ENCODE data around the gene NMNAT2. TPM values are rescaled to one million over a fixed set of nuclear protein-coding genes. Genes with fewer than 3 reads are reported as not detected.
"Not testable (repeated sequence)": the region's sequence is repeated elsewhere in the genome, so short reads cannot be mapped to it uniquely, and the experiment has no call there.

NMNAT2 gene
- total RNA-seq, 1 donor from 2014 or later: 34.2 TPM

DNA sequence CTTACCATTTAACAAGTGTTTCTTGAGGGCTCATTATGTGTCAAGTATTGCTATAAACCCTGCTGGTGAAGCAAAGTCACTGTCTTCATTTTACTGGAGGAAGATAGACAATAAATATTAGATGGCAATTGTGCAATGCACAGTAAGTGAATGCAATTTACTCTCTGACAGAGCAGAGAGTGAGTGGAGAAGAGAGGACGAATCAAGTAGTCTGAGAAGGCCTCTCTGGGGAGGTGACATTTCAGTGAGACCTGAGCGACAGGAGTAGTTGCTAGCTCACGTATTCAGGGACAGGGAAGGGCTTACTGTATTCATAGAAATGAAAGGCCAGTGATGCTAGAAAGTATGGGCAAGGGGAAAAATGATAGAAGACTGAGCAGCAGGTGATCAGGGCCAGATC, 1.2 kb upstream of the NMNAT2 start:
- no peak for DNase-seq (ENCODE audit: low spot score in 2 of 2)
- FAIRE-seq: no peak

DNA sequence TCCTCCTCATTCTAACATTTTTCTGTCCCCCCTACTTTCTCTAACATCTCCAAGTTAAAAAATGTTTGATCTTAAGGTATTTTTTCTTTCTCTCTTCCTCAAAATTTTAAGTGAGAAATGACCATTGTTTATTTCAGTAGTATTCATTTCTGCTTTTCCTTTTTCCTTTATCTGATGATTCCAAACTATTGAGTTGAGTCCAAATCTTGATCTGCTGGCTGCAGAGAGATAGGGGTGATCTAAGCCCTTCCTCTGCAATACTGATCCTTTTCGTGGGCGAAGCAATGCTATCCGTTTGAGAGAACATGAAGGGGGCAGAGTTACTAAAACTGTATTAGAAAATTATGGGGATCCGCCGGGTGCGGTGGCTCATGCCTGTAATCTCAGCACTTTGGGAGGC, 516 bp upstream of the NMNAT2 start:
- no peak for DNase-seq (ENCODE audit: low spot score in 2 of 2)
- no peak for FAIRE-seq

DNA sequence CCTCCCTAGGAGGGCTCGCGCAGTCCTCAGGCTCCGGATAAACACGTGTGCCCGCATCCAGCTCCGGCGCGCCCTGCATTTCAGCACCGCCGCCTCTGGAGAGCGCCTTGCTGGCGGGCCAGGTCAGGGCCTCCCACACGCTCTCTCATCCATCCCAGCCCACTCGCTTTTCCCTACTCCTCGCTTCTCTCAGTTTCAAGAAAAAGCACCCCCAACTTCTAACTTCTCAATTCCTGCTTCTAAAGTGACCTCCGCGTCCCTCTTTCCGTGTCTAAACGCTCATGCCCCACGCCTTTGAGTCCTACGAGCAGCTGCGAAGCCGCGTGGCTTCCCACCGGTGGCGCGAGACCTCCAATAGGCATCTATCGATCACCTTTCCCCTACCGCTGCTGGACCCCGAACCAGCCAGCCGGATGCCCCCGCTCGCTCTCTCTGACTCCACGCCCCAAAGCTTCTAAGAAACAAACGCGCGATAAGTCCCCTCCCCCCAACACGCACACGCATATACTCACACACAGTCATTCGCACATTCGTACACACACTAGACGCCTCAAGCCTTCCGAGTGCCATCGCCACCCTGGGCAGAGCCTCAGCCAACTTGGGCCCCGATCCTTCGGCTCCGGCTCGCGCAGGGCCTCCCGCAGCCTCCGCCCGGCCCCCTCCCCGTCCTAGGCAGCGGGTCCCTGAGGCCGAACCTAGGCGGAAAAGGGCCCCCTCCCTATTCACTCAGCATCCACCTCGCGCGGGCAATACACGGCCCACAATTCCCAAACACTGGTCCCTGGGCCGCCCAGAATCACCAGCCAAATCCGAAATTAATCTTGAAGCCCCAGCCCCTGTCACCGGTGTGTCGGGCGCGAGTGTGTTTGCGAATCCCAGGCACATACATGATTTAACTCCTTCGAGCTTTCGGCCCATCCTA, 1.1 kb downstream of the NMNAT2 start:
- DNase-seq (ENCODE audit: low spot score in 2 of 2) (peak; percentile 23 to 55), FAIRE-seq (no peak)

DNA sequence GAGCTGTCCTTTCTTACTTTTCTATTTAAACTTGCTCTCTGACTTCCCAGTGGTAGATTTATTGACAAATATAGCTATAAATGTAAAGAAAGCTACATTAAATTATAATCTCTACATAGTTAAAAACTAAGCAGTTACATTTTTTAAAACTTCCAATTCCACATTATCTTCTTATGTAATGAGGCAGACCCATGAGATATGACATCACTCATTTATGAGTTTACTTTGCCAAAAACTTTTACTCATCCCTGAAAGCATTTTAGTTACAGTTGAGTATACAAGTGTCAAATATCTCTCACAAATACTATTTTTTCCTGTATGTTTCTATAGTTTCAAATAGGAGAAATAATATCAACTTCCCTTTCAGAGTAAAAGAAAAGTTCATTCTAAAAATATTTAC, 3.8 kb downstream of the NMNAT2 start:
- DNase-seq (ENCODE audit: low spot score in 2 of 2) (no peak), FAIRE-seq (no peak)

DNA sequence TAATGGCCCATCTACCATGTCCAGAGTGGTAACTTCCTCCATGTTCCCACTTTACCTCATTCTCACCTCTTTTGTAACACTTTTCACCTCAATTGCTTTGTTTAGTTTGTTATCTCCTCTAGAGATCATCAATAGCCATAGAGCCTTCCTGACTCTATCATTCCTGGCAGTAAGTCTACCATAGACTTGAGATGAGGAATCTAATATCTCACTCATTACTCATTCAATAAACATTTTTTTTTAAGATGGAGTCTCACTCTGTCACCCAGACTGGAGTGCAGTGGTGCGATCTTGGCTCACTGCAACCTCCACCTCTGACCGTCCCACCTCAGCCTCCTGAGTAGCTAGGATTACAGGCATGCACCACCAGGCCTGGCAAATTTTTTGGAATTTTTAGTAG, 7.1 kb downstream of the NMNAT2 start:
- no peak for DNase-seq (ENCODE audit: low spot score in 2 of 2)
- FAIRE-seq: no peak

DNA sequence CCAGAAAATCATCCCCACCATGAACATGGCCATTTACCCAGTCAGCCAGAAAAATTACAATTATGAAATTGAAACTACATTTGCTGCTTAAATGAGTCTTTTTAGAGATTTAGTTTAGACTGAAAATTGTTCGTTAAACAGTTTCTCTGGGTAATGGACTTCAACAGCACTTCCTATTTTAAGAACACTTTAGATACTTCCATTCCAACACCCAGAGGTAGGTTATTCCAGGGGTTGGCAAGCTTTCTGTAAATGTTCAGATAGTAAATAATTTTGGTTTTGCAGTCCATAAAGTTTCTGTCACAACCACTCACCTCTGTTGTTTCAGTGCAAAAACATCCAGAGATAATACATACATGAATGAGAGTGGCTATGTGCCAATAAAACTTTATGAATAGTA, 10.2 kb downstream of the NMNAT2 start:
- FAIRE-seq: no peak

DNA sequence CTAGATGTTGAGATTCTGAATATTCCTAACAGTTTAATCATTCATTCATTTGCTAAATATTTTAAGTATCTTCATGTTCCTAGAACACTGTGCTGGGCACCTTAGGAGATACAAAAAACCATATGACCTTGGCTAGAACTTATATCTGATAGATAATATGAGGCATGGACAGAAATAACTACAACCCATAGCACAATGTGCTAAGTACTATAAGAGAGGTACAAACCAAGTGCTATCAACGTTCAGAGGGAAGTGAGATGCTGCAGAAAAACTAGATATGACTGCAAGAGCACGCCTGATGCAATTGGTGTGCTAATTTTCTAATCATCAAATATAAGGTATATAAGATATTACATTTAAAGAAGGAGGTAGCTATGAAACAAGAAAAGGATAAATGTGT, 10.7 kb downstream of the NMNAT2 start:
- no peak for FAIRE-seq
- DNase-seq (ENCODE audit: low spot score in 2 of 2): no peak

More for the DNA sequence above, 10.2 kb downstream of the NMNAT2 start:
- no peak for DNase-seq (ENCODE audit: low spot score in 2 of 2)

DNA sequence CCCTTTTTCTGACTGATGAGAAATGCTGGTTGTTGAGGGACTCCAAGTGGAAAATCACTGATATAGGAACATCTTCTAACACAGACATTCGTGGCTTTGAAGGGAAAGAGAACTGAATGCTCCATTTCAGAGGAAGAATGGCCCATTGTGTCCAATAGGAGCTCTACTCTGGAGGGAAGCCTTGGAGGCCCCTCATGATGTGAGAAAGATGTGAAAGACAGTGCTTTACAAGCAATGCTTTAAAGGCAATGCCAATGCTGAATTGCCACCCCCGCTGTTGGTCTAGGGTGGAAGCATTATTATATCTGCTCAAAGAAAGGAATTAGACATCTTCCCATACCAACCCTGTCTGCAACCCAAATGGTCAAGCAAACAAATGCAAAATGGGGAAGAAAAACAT, 13.7 kb downstream of the NMNAT2 start:
- FAIRE-seq: no peak

DNA sequence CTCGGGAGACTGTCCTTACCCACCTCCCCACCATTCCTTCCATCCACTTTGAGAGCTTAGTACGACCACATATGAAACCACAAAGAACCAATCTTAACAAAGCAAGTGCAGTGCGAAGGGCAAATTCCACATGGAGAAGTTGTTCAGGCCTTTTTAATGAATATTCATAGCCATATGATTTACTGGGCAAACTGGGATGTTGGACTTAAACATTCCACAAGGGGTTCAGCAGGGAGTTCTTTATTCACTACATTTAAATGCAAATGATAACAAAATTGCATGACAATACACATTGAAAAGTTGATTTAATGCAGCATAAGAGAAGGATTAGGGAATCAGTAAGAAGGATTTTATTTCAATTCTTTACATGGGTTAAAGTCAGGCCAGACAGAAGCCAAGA, 14.7 kb downstream of the NMNAT2 start:
- no peak for FAIRE-seq
- DNase-seq (ENCODE audit: low spot score in 2 of 2): no peak

More for the DNA sequence above, 13.7 kb downstream of the NMNAT2 start:
- no peak for DNase-seq (ENCODE audit: low spot score in 2 of 2)

DNA sequence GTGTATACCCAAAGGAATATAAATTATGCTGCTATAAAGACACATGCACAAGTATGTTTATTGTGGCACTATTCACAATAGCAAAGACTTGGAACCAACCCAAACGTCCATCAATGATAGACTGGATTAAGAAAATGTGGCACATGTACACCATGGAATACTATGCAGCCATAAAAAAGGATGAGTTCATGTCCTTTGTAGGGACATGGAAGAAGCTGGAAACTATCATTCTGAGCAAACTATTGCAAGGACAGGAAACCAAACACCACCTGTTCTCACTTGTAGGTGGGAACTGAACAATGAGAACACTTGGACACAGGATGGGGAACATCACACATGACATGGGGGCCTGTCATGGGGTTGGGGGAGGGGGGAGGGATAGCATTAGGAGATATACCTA, 16.6 kb downstream of the NMNAT2 start:
- DNase-seq (ENCODE audit: low spot score in 2 of 2); FAIRE-seq: not testable (repeated sequence)

DNA sequence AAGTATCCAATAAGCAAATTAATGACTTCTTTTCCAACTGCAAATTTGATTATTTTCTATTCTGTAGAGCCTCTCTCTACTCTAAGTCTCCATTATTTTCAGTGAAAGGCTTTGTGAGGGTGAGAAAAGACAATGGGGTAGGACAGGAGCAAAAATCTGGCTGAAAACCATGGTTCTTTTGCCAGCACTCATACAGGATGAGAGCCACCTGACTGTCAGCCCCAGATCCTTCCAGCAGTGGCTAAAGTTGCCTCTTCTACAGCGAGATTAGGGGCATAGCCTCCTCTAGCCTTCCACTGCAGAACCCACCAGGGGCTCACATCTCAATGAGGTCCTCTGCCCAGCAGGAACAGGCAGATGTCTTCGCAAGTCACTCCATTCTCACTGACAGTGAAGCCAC, 23.7 kb downstream of the NMNAT2 start:
- FAIRE-seq (no peak), DNase-seq (ENCODE audit: low spot score in 2 of 2) (no peak)

DNA sequence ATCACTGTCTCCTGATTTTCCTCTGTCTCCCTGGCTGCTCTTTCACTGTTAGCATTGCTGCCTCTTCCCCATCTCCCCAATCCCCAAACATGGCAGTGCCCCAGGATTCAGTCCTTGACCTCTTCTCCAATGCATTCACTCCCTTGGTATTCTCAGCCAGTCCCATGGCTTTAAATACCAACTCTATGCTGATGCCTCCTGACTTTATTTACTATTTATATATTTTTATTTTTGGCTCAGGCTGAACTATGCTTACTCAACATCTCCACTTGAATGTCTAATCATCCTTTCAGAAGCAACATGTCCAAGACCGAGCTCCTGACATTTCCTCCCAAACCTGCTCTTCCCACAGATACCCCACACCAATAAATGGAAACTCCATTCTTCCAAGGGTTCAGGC, 26.3 kb downstream of the NMNAT2 start:
- DNase-seq (ENCODE audit: low spot score in 2 of 2): no peak
- FAIRE-seq: no peak

DNA sequence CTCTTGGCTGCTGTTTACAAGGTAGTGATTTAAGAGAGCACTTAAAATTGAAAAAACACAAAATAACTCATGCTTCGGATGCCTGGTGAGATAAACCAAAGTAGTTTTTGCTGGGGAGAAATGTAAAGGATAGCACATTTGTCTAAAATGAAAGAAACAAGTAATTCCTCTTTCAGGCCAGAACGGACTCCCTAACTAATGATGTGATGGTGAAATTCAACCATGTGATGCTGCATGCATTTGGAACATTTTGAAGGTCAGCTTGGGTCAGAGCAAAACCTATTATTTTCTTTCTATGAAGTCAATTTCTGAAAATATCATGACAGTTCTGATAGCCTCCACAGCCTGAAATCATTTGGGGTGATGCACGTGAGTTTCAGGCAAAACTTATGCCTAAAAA, 27.6 kb downstream of the NMNAT2 start:
- DNase-seq (ENCODE audit: low spot score in 2 of 2) (no peak), FAIRE-seq (no peak)

DNA sequence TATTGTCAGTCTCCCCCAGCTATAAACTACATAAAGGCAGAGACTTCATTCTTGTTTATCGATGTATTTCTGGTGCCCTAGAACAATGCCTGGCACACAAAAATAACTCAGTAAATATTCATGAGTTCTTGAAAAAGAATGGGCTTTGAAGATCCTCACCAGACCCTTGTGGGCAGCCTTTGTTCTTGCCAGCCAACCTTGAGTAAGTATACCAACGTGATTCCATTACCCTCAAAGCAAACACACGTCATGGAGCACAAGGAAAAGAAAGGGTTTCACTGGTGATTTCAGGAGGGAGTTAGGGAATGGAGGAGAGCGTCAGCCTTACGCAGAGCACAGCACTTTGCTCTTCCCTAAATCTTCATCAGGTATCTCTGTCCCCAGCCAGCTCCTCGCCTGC, 29.4 kb downstream of the NMNAT2 start:
- FAIRE-seq (no peak), DNase-seq (ENCODE audit: low spot score in 2 of 2) (no peak)

DNA sequence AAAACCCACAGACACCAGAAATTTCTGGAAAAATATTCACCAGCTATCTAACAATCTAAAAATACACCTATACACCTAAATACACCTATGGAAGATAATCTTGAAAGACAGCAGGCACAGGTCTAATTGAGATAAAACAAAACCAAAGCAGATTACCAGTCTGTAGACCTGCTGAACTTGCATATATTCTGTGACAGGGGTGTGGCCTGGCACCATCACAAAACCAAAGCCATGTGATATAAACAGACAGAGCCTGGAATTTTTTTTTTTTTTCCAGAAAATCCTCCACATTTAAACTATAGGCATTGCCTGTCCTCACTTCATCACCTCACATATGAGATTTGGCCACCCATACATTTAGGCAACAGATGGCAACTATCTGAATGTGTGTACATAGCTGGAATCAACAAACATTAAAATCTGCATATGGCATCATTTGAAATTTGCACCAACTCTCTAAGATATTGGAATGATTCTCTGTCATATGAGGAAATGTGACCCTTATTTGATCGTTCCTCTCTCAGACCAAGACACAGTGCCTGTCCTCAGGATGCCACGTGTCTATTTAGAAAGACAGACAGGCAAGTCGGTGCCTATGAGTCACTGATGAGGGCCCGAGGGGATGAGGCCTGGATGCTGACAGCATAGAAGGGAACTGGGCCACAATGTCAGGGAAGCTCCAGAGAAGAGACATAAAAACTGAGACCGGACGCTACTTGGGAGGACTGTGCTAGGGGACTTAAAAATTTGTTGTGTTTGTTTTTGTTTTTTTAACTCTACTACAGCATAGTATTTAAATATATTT, 32.6 kb downstream of the NMNAT2 start:
- no peak for FAIRE-seq

DNA sequence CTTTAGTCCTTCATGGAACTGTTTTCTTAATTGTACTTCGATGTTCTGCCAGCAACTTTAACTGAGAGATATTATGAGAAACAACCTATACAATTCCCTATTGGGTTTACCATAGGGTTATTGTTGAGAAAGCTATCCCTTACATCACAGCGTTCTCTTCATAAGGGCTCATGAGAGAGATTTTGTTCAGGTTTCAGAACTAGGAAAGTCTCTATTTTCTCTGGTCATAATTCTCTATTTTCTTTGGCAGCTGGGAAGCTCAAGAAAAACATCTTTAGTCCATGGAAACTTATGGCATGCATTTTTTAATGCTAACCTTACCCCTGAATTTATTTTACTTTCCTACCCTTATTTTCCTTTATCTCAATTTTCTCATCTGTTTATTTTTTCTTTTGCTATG, 38.2 kb downstream of the NMNAT2 start:
- FAIRE-seq (no peak), DNase-seq (ENCODE audit: low spot score in 2 of 2) (no peak)

More for the DNA sequence above, 32.6 kb downstream of the NMNAT2 start:
- DNase-seq (ENCODE audit: low spot score in 2 of 2): no peak

DNA sequence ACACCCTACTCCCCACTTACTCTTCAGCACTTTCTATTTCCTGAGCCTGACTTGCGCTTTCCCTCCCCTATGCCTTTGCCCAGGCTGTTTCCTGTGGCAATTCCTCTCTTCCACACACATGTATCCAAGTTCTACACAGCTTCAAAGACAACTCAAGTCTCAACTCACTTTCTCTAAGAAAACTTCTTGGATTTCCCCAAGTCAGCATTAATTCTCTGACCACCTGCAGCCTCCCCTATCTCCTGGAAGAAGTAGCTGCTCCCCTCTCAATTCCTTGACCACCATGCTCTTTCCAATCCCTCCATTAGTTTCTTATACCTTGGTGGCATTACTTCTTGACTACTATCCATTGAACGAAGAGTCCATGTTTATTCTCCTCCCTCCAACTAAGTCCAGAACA, 42.8 kb downstream of the NMNAT2 start:
- no peak for FAIRE-seq
- no peak for DNase-seq (ENCODE audit: low spot score in 2 of 2)

DNA sequence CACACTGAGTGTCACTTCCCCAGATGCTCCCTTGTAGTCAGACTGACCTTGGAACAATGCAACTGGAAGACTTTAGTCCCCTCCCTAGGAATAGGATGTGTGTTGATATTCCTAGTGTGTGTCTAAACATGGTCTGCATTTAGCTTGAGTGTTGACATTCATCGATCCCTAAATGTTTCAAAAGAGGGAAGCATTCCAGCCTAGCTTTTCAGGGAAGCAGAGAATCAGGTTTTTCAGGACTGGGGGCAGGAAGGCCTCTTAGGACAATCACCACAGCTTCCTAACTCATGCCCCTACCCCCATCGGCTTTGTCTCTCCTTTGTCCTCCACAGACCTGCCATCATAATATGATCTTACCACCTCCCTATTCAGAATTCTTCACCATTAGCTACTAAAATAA, 43.4 kb downstream of the NMNAT2 start:
- DNase-seq (ENCODE audit: low spot score in 2 of 2): no peak
- FAIRE-seq: no peak

DNA sequence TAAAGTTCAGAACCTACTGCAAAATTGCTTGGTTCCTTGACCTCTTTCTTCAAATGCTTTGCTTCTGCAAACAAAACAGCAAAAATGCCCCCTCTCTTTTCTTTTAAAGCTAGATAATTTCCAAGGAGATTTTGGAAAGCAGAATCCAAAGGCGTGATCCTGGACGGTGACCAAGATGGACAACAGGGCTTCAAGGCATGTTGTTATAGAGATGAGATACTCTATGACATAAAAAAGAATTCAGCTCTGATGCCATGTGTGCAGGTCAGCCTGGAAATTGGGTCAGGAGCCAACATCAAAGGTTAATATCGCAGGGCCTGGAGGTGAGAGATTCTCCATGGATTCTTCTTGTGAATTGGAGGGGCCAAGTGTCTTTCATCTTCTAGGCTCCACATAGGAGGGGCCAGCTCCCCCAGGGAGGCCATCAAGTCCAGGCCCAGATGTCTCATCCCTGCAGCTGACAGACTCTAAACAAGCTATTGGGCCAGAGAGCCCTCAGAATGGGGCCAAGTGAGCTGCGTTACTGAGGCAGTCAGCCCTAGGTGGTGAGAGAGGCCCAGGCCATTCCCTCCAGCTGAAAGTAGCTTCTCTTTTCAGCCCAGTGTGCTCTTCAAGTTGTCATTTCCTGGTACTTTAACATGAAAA, 45.5 kb downstream of the NMNAT2 start:
- FAIRE-seq: no peak
- no peak for DNase-seq (ENCODE audit: low spot score in 2 of 2)

DNA sequence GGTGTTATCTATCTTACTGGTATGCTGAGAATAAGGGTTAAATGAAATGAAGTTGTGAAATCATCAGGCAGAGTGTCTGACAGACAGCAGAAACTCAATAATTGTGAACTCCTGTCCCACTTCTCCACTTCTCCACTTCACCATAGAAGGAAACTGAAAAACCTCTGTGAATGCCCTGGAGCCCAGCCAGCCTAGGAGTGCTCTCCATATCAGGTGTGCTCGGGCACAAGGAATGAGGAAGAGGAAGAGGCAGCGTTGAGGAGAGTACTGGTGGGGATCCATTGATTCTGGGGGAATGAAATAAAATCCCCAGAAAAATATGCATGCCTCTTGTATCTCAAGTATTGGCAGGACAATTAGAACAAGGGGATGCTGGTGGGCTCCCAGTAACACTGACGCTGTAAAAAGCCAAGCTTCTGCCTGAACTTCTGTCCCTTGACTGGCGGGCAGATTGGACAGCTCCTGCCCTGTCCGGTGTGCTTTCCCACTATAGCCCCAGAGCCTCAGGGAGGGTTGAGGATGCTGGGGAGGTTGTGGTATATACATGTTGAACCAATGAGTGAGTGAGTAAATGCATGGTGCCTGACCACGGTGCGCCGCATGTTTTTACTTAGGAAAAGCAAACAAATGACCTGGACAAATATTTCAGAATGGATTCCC, 47.7 kb downstream of the NMNAT2 start:
- FAIRE-seq (no peak), DNase-seq (ENCODE audit: low spot score in 2 of 2) (no peak)

Measured in frontal cortex (tissue), 4 donors.